Ovary (tissue), 9 donors: ENCODE measurements around the gene CNGA3. TPM values are rescaled to one million over a fixed set of nuclear protein-coding genes. Genes with fewer than 3 reads are reported as not detected.

Experiments used
- DNase-seq, 5 donors: peaks; one replicate each; pipeline ENCODE4 v3.0.0-alpha.2; 2019 to 2020
- H3K27ac ChIP-seq, 2 donors: fragments of 200-600 bp; one replicate each; pipeline versions ENCODE4 v1.5.1 to v1.8.0; 2019 to 2022
- H3K27me3 ChIP-seq: fragments of 200-600 bp; one replicate; pipeline ENCODE4 v1.8.0; 2022
- H3K36me3 ChIP-seq: fragments of 200-600 bp; sonication (generic); one replicate; pipeline ENCODE4 v1.5.1; 2019
- H3K4me1 ChIP-seq: one replicate; pipeline ENCODE4 v1.8.1; 2013; ENCODE audit warnings: mild to moderate bottlenecking, moderate library complexity; ENCODE audit not compliant: insufficient read depth
- H3K4me3 ChIP-seq: fragments of 200-600 bp; sonication (generic); one replicate; pipeline ENCODE4 v1.5.1; 2017
- H3K9me3 ChIP-seq, 2 donors: fragments of 200-600 bp in 1 of 2; sonication (generic) in 1 of 2; one replicate each; pipeline versions ENCODE4 v1.5.1 to v1.8.1; 2013 to 2019; ENCODE audit warnings: mild to moderate bottlenecking in 1 of 2, moderate library complexity in 1 of 2
- EP300 ChIP-seq: sonication (generic); formaldehyde crosslinking; IDR thresholded peaks from one replicate; pipeline ENCODE4 v1.6.1; 2017; ENCODE audit warnings: antibody characterized with exemption
- POLR2A ChIP-seq: fragments of 450-650 bp; IDR thresholded peaks from one replicate; pipeline ENCODE4 v1.6.1; 2017; ENCODE audit warnings: antibody characterized with exemption, mild to moderate bottlenecking, moderate library complexity
- WGBS, 3 donors: extraction: QIAGEN DNeasy Blood & Tissue Kit in 1 of 3; methylation state at CpG; one replicate each; pipeline versions ENCODE4 v1.1.5 to v1.1.7; 2013 to 2017; 5-methylcytosine and 5-hydroxymethylcytosine counted together
- intact Hi-C, 4 donors: fragments of 100-400 bp; cut with DNase I; formaldehyde crosslinking; loops; one replicate each; pipeline versions ENCODE4 v1.11.0 to v1.15.1; 2022 to 2023
- polyA plus RNA-seq, 2 donors: library from polyadenylated mRNA; stranded (reverse); fragments of 200-250 nt in 1 of 2; fragments of 350-450 nt in 1 of 2; fragmentation: Illumina TruSeq in 1 of 2; extraction: RNeasy Lipid Tissue Mini Kit (QIAGEN cat#74804) in 1 of 2; gene quantifications; one replicate each; pipeline ENCODE4 v1.2.3, GENCODE V29; 2013 to 2014
- total RNA-seq, 7 donors: library from RNA; depleted of rRNA in 2 of 7; stranded (reverse); fragments of >200 nt in 2 of 7; fragmentation: NEBNext Ultra II Directional in 3 of 7; extraction: Animal tissue kit (Norgen Biotek cat#: 25700) in 3 of 7; gene quantifications; one replicate each; pipeline versions ENCODE4 v1.1.0 to v1.2.4, GENCODE V29; 2016 to 2023
- TF ChIP-seq, protein P1 (sequence below), 3 donors: fragments of 450-650 bp in 2 of 3; fragments of 200-600 bp in 1 of 3; IDR thresholded peaks; one replicate each; pipeline versions ENCODE4 v1.5.1 to v1.8.0; 2016 to 2022; ENCODE audit warnings: antibody characterized with exemption in 3 of 3, mild to moderate bottlenecking in 1 of 3
- donor health status: DM: no; HTN: no; CAD: no; lungs with moderate emphysema.
- donor health status: DM: no; HTN: no; CAD: no.
- donor health status: Bipolar disorder and iron deficiency.
- donor health status: DM: yes; HTN: yes; CAD: no.
- donor health status: DM: no; HTN: no; CAD: no.
- donor health status: DM: yes; HTN: yes; CAD: no.

CNGA3 gene
- total and polyA plus RNA-seq, 9 donors = 0.05 to 0.34 (median 0.10) TPM; not detected in 6

DNA sequence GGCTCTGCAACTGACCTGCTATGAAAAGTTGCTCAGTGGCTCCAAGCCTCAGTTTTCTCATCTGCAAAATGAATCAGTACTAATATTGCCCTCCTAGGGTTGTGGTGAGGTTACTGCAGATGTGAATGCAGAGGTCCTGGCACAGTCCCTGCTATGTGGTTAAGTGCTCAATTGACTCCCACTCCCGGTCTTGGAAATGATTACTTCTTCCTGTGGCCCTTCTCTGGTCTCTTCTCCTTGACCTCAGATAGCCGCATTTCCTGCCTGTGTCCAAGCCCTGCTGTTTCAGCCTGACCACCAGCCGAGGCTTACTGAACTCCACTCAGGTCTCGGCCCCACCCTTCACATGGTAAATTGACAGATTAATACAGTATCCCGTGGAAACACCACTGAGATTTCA lies 26.3 kb downstream of the CNGA3 start:
- 10 to 43% (median 33%) methylated on average over 5 of the region's 5 CpGs for WGBS, 3 donors
- Histone ChIP-seq H3K27me3 (no peaks in the 10 kb centered on the region), H3K4me3 (no peak overlapping the region), H3K4me1 (peaks cover 10% of the 10 kb centered on the region), H3K27ac (no peak overlapping the region), H3K36me3 (no peaks in the 10 kb centered on the region), H3K9me3 (no peaks in the 10 kb centered on the region)
- TF ChIP-seq, protein P1, sequence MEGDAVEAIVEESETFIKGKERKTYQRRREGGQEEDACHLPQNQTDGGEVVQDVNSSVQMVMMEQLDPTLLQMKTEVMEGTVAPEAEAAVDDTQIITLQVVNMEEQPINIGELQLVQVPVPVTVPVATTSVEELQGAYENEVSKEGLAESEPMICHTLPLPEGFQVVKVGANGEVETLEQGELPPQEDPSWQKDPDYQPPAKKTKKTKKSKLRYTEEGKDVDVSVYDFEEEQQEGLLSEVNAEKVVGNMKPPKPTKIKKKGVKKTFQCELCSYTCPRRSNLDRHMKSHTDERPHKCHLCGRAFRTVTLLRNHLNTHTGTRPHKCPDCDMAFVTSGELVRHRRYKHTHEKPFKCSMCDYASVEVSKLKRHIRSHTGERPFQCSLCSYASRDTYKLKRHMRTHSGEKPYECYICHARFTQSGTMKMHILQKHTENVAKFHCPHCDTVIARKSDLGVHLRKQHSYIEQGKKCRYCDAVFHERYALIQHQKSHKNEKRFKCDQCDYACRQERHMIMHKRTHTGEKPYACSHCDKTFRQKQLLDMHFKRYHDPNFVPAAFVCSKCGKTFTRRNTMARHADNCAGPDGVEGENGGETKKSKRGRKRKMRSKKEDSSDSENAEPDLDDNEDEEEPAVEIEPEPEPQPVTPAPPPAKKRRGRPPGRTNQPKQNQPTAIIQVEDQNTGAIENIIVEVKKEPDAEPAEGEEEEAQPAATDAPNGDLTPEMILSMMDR (IDR thresholded peaks at IDR 0.05) = no peak
- TF ChIP-seq POLR2A (no peak), EP300 (no peak)
- no peak for DNase-seq
- intact Hi-C loops = no loop called here

DNA sequence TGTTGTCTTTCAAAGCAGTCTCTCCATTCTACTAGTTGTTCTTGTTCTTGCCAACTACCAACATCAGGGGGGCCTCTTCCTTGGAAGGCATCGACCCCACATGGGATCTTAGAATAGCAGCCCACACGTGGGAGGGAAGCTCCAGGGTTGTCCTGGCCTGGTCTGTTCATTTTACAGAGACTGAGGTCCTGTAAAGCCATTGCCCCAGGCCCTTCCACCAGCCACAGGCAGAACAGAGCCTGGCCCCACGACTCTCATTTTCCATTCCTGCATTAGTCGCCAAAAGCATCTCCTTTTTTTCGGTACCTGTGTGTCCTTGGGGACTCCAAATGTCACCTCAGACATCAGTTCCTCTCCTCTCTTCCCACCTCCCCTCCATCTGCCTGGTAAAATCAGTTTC lies 28.0 kb downstream of the CNGA3 start:
- no peaks in the 10 kb centered on the region for H3K27me3 ChIP-seq
- no peaks in the 10 kb centered on the region for H3K9me3 ChIP-seq
- TF ChIP-seq, protein P1 (IDR thresholded peaks at IDR 0.05) = no peak
- no peak for TF ChIP-seq POLR2A
- TF ChIP-seq EP300 = no peak
- no peaks in the 10 kb centered on the region for H3K36me3 ChIP-seq
- 59 to 66% (median 62%) methylated on average over 5 of the region's 5 CpGs for WGBS, 3 donors
- no peak overlapping the region for H3K4me3 ChIP-seq
- H3K27ac ChIP-seq = no peak overlapping the region
- DNase-seq = no peak
- intact Hi-C loops = no loop called here
- H3K4me1 ChIP-seq = peaks cover 19% of the 10 kb centered on the region

DNA sequence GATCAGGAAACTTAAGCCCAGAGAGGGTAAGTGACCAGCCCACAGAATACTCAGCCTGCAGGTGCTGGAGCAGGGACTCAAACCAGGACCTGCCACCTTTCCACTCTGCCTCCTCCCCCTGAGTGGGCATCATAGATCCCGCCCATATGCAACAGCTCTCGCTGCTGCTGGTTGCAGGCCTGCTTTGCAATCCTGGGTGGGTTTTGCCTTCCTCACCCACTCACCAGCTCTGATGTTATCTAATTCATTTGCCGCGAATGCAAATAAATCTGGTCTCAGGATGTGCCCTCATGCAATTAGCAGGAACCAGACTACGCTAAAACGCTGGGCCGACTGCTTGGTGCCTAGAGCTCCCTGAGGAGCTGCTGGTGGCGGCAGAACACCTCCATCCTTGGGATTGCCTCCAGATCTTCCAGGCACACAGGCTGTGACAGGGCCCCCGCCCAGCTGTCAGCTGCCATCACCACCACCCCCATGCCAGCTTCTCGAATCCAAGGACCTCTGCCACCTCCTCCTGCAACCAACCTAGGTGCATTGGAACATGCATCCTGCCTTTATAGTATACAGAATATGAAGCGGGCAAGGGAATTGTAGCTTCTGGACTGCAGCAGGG lies 28.8 kb downstream of the CNGA3 start:
- WGBS, 3 donors = 81 to 91% (median 88%) methylated on average over 11 of the region's 11 CpGs
- H3K9me3 ChIP-seq = no peaks in the 10 kb centered on the region
- TF ChIP-seq POLR2A = no peak
- no peak for TF ChIP-seq EP300
- TF ChIP-seq, protein P1 (IDR thresholded peaks at IDR 0.05) = no peak
- H3K4me1 ChIP-seq = peaks cover 23% of the 10 kb centered on the region
- DNase-seq = no peak
- no peak overlapping the region for H3K27ac ChIP-seq
- no peaks in the 10 kb centered on the region for H3K27me3 ChIP-seq
- intact Hi-C loops = no loop called here
- H3K4me3 ChIP-seq = no peak overlapping the region
- H3K36me3 ChIP-seq = no peaks in the 10 kb centered on the region

DNA sequence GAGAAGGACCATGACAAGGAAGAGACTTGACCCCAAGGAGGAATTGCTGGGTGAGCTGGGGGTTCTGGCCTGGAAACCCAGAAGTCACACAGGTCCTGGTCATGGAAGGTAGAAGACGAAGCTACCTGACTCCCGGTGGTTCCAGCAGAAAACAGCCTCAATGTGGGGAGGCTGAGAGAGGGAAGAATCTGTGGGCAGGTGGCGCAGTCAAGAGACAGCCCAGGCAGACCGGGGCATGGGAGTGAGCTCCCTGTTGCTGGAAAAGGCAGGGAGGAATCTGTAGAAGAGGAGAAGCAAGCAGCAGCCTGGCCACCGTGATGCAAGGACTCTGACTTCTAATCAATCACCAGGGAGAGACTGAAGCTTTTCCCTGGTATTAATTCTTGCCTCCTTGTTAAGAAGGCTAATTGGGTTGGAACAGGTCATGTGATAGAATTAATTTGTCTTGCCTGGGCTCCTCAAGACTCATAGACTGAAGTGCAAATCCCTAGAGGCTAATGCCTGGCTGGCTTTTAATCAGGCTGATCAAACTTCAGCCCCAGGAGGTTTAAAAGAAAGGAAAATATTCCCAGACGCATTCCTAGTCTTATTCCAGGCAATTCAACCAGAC lies 30.1 kb downstream of the CNGA3 start:
- 89 to 93% (median 91%) methylated on average over 6 of the region's 6 CpGs for WGBS, 3 donors
- Histone ChIP-seq H3K27ac (no peak overlapping the region), H3K4me1 (peaks cover 23% of the 10 kb centered on the region), H3K36me3 (no peaks in the 10 kb centered on the region), H3K27me3 (no peaks in the 10 kb centered on the region), H3K9me3 (no peaks in the 10 kb centered on the region), H3K4me3 (no peak overlapping the region)
- intact Hi-C loops = no loop called here
- TF ChIP-seq EP300 (no peak), POLR2A (no peak)
- TF ChIP-seq, protein P1 (IDR thresholded peaks at IDR 0.05) = no peak
- no peak for DNase-seq
